Gastroesophageal sphincter (tissue), 3 donors: Measurements from ENCODE around the gene OPCML.

Experiments
- CTCF ChIP-seq, 4 experiments: fragments of 200-600 bp in 2 of 4; fragments of 450-650 bp in 2 of 4; sonication (generic) in 1 of 4; IDR thresholded peaks; one replicate each; pipeline ENCODE4 v1.5.1; 2017 to 2019; ENCODE audit warnings: antibody characterized with exemption in 4 of 4, mild to moderate bottlenecking in 2 of 4, moderate library complexity in 2 of 4
- POLR2AphosphoS5 ChIP-seq: sonication (generic); formaldehyde crosslinking; IDR thresholded peaks from one replicate; pipeline ENCODE4 v1.6.1; 2017; ENCODE audit warnings: antibody characterized with exemption

DNA sequence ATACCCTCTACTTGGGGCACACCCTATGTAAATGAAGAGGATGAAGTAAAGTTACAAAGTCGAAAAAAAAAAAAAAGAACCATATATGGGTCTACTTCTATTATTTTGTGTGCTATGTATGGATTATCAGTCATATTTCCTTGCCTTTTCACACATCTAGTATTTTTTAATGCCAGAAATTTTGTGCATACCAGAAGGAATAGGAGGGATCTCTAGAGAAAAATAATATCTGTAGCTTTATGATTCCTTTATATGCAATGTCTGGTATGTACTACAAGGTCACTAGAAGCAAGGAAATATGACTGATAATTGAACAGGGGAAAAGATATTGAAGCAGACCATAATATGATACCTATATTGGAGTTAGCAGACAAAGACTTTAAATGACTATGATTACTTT, 713.4 kb downstream of the OPCML start:
- no peak for TF ChIP-seq CTCF (IDR thresholded peaks at IDR 0.05)
- no peak for TF ChIP-seq POLR2AphosphoS5
